ENCODE results near the gene B3GNT7.

The B3GNT7 gene

DNA sequence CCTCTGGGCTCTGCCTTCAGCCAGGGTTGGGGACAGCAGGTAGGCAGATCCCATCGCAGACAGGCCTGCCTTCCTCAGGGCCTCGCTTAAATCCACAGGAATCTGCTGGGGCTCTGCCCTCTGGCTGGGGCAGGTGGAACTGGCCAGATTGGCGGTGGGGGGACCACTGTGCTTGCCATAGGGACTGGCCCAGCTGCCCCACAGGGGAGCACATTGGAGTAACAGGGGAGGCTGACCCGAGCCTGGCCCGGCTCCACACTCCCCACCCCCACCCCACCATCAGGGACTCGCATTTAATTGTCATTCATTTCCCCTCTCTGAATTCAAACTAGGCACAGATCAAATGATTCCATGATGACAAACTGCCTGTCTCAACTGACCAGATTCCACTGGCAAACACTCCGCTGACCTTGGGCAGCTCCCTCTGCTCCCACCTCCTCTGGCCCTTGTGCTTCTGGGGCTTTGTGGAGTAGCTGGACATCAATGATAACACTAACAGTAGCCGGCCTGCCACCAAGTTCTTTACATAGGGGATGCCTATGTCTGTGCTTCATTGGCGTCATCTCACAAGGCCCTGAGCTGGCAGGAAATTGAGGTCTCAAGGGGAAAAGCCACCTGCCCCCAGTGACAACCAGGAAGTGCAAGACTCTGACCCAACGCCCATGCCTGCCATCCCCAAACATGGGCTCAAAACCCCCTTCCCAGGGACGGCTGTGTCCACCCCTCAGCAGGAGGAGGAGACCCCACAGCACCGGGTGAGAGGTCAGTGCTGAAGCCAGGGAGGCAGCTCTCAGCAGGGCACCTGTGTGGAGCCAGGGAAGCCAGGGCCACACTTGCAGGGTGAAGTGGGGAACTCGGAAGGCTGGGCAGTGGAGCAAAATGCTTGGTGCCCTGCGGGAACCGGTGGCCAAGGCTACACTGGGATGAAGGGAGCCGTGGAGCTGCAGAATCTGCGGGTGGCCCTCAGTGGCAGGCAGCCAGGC lies 2.1 kb upstream of the B3GNT7 start:
- no peak overlapping the region for H3K9ac ChIP-seq (ENCODE audit: low read depth, low read length, poor library complexity)
- no peak overlapping the region for H2BK120ac ChIP-seq (ENCODE audit: low read depth, low read length)
- H2AFZ ChIP-seq (ENCODE audit: low read length) = peak overlapping the region; percentile 31
- H2BK5ac ChIP-seq (ENCODE audit: low read length) = peak overlapping the region; percentile 0
- peak overlapping the region; percentile 11 for H3K4ac ChIP-seq (ENCODE audit: low read length)
- no peak for DNase-seq (ENCODE audit: low spot score)
- H4K8ac ChIP-seq (ENCODE audit: low read depth, low read length) = peak overlapping the region; percentile 48
- WGBS, 2 donors (ENCODE audit: extremely low coverage in 2 of 2, insufficient read length in 2 of 2, insufficient replicate concordance in 1 of 2) = no CpG with 5 or more reads among the region's 17 CpGs
- H3K4me2 ChIP-seq (ENCODE audit: insufficient read depth, low read length, poor library complexity, severe bottlenecking) = no peak overlapping the region
- peak overlapping the region; percentile 88 for H2AK5ac ChIP-seq (ENCODE audit: low read depth, low read length)
- peaks cover 3 to 12% of the 10 kb centered on the region in 2 donors for H3K4me1 ChIP-seq (ENCODE audit: control insufficient read depth in 2 of 2, insufficient read depth in 1 of 2, low read depth in 1 of 2, low read length in 2 of 2)
- H3K23ac ChIP-seq (ENCODE audit: low read depth, low read length, poor library complexity) = no peak overlapping the region
- H2BK15ac ChIP-seq (ENCODE audit: low read length) = peak overlapping the region; percentile 94
- no peaks in the 10 kb centered on the region for H3K36me3 ChIP-seq (replicated peaks in 1 of 2; ENCODE audit: control insufficient read depth in 2 of 2, insufficient read depth in 2 of 2, low read length in 2 of 2)
- H3K27ac ChIP-seq (replicated peaks; ENCODE audit: low read length) = no peak overlapping the region
- H2BK12ac ChIP-seq (ENCODE audit: low read length) = peak overlapping the region; percentile 41
- H3K18ac ChIP-seq (ENCODE audit: low read length) = peak overlapping the region; percentile 92
- H4K91ac ChIP-seq (ENCODE audit: low read depth, low read length, poor library complexity) = peak overlapping the region; percentile 72
- no peaks in the 10 kb centered on the region for H3K79me1 ChIP-seq (ENCODE audit: low read depth, low read length)
- H3K4me3 ChIP-seq (ENCODE audit: low read length in 2 of 2) = no peak overlapping the region
- peak overlapping the region; percentile 82 for H3K14ac ChIP-seq (ENCODE audit: low read length)
- H3K27me3 ChIP-seq (ENCODE audit: control insufficient read depth in 3 of 3, insufficient read depth in 3 of 3, low read depth in 1 of 3, low read length in 3 of 3) = peaks cover 6 to 51% (median 29%) of the 10 kb centered on the region in 3 experiments
- H3K9me3 ChIP-seq (replicated peaks in 1 of 2; ENCODE audit: control insufficient read depth in 2 of 2, insufficient read depth in 1 of 2, low read depth in 1 of 2, low read length in 2 of 2) = peaks cover 2 to 6% of the 10 kb centered on the region in 2 donors

DNA sequence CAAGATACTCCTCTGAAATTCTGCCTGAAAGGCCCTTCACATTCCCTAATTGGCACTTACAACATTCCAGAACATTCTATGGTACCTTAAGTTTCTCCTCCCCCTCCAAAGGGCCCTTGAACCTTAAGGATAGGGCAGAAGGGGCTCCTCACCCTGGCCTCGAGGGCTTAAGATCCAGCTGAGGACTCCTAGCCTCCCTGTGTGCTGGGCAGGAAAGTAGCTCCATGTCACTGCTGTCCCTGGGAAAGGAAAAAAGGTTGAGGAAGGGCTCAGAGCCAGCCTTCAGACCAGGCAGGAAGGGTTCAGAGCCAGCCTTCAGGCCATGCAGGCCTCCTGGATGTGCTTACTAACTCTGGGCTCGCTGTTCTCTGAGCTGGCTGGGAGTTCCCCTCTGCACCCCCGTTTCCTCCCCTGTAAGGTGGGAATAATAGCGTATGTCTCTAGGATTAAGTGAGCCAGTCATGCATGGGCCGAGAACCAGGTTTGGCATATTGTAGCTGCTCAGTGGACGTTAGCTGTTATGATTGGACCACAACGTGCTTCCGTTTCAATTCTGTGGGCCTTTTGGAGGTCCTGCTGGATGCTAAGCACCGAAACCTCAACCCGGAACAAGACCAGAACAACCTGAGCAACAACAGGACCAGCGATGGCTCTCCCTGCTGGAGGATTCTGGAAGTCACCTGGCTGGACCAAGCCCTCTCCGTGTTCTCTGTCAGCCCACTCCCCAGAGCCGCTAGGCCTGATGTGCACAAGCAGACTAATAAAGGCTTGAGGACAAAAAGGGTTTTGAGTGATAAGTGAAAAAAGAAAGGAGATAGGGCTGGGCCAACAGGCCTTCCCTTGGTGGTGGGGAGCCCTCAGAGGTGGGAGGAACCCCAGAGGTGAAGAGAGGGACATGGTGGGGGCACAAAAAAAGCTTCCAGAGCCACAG lies 1.0 kb upstream of the B3GNT7 start:
- DNase-seq (ENCODE audit: low spot score) = no peak
- H3K14ac ChIP-seq (ENCODE audit: low read length) = no peak overlapping the region
- H3K4ac ChIP-seq (ENCODE audit: low read length) = no peak overlapping the region
- peak overlapping the region; percentile 80 for H2BK12ac ChIP-seq (ENCODE audit: low read length)
- H3K4me3 ChIP-seq (ENCODE audit: low read length in 2 of 2) = no peak overlapping the region
- no CpG with 5 or more reads among the region's 13 CpGs for WGBS, 2 donors (ENCODE audit: extremely low coverage in 2 of 2, insufficient read length in 2 of 2, insufficient replicate concordance in 1 of 2)
- H3K27ac ChIP-seq (replicated peaks; ENCODE audit: low read length) = no peak overlapping the region
- H2AFZ ChIP-seq (ENCODE audit: low read length) = peak overlapping the region; percentile 73
- no peaks in the 10 kb centered on the region for H3K36me3 ChIP-seq (replicated peaks in 1 of 2; ENCODE audit: control insufficient read depth in 2 of 2, insufficient read depth in 2 of 2, low read length in 2 of 2)
- no peak overlapping the region for H3K4me2 ChIP-seq (ENCODE audit: insufficient read depth, low read length, poor library complexity, severe bottlenecking)
- H2BK5ac ChIP-seq (ENCODE audit: low read length) = no peak overlapping the region
- H2BK15ac ChIP-seq (ENCODE audit: low read length) = peak overlapping the region; percentile 68
- H2BK120ac ChIP-seq (ENCODE audit: low read depth, low read length) = no peak overlapping the region
- H4K8ac ChIP-seq (ENCODE audit: low read depth, low read length) = no peak overlapping the region
- no peak overlapping the region for H3K9ac ChIP-seq (ENCODE audit: low read depth, low read length, poor library complexity)
- no peak overlapping the region for H3K18ac ChIP-seq (ENCODE audit: low read length)
- H4K91ac ChIP-seq (ENCODE audit: low read depth, low read length, poor library complexity) = peak overlapping the region; percentile 72
- H3K4me1 ChIP-seq (ENCODE audit: control insufficient read depth in 2 of 2, insufficient read depth in 1 of 2, low read depth in 1 of 2, low read length in 2 of 2) = peaks cover 3 to 12% of the 10 kb centered on the region in 2 donors
- peak overlapping the region; percentile 73 for H3K23ac ChIP-seq (ENCODE audit: low read depth, low read length, poor library complexity)
- peak overlapping the region; percentile 88 for H2AK5ac ChIP-seq (ENCODE audit: low read depth, low read length)
- peaks cover 4 to 6% of the 10 kb centered on the region in 2 donors for H3K9me3 ChIP-seq (replicated peaks in 1 of 2; ENCODE audit: control insufficient read depth in 2 of 2, insufficient read depth in 1 of 2, low read depth in 1 of 2, low read length in 2 of 2)
- H3K27me3 ChIP-seq (ENCODE audit: control insufficient read depth in 3 of 3, insufficient read depth in 3 of 3, low read depth in 1 of 3, low read length in 3 of 3) = peaks cover 6 to 54% (median 29%) of the 10 kb centered on the region in 3 experiments
- no peaks in the 10 kb centered on the region for H3K79me1 ChIP-seq (ENCODE audit: low read depth, low read length)

DNA sequence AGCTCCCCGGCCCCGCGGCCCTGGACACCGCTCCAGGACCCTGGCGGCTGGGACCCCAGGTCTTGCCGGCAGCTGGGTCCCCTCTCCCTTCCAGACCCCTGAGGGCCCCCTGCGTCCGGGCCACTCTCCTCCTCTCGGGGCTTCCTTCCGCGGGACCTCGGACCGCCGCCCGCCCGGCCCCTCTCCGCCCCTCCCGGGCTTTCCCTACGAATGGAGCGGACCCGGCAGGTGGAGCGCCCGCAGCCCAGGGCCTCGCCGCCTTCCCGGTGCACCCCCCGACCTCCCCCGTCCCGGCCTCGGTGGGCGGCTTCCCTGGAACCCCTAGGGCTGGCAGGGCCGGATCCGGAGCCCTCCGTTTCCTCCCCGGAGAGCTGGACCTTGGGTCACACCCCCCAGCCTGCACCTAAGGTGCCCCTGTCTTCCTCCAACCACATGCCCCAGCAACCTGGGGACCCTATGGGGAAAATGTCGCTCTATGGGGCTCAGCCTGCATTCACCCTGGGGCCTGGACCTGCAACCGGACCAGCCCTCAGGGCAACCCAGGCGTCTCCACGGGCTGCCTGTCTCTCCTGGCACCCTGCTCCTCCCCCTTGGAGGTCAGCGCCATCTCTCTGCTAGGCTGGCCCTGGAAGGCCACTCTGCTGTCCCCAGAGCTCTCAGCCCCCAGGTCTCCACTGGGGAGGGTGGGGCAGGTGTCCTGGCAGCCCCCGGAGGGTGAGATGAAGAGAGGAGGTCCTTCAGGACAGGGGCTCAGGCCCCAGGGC lies 730 bp downstream of the B3GNT7 start:
- Histone ChIP-seq H3K4me1 (ENCODE audit: control insufficient read depth in 2 of 2, insufficient read depth in 1 of 2, low read depth in 1 of 2, low read length in 2 of 2) (peaks cover 7 to 14% of the 10 kb centered on the region in 2 donors), H3K27me3 (ENCODE audit: control insufficient read depth in 3 of 3, insufficient read depth in 3 of 3, low read depth in 1 of 3, low read length in 3 of 3) (peaks cover 6 to 59% (median 29%) of the 10 kb centered on the region in 3 experiments), H3K23ac (ENCODE audit: low read depth, low read length, poor library complexity) (peak overlapping the region; percentile 5), H2BK120ac (ENCODE audit: low read depth, low read length) (no peak overlapping the region), H3K4me2 (ENCODE audit: insufficient read depth, low read length, poor library complexity, severe bottlenecking) (peak overlapping the region; percentile 62), H3K79me1 (ENCODE audit: low read depth, low read length) (no peaks in the 10 kb centered on the region), H3K27ac (replicated peaks; ENCODE audit: low read length) (no peak overlapping the region), H4K91ac (ENCODE audit: low read depth, low read length, poor library complexity) (no peak overlapping the region), H3K9me3 (replicated peaks in 1 of 2; ENCODE audit: control insufficient read depth in 2 of 2, insufficient read depth in 1 of 2, low read depth in 1 of 2, low read length in 2 of 2) (peaks cover 4 to 6% of the 10 kb centered on the region in 2 donors), H3K9ac (ENCODE audit: low read depth, low read length, poor library complexity) (no peak overlapping the region), H3K14ac (ENCODE audit: low read length) (peak overlapping the region; percentile 82), H3K18ac (ENCODE audit: low read length) (peak overlapping the region; percentile 76), H2AK5ac (ENCODE audit: low read depth, low read length) (peak overlapping the region; percentile 94), H2BK12ac (ENCODE audit: low read length) (no peak overlapping the region), H3K4ac (ENCODE audit: low read length) (no peak overlapping the region), H4K8ac (ENCODE audit: low read depth, low read length) (no peak overlapping the region), H2AFZ (ENCODE audit: low read length) (peak overlapping the region; percentile 73), H3K4me3 (ENCODE audit: low read length in 2 of 2) (peak overlapping the region in 1 of 2 donors; percentile 54), H2BK15ac (ENCODE audit: low read length) (no peak overlapping the region), H2BK5ac (ENCODE audit: low read length) (no peak overlapping the region), H3K36me3 (replicated peaks in 1 of 2; ENCODE audit: control insufficient read depth in 2 of 2, insufficient read depth in 2 of 2, low read length in 2 of 2) (no peaks in the 10 kb centered on the region)
- DNase-seq (ENCODE audit: low spot score) = no peak
- WGBS, 2 donors (ENCODE audit: extremely low coverage in 2 of 2, insufficient read length in 2 of 2, insufficient replicate concordance in 1 of 2) = no CpG with 5 or more reads among the region's 41 CpGs
